NB4 (cell line): ENCODE results near the gene MAT2A.

Experiments
- CTCF ChIP-seq: IDR thresholded peaks from one replicate; pipeline ENCODE4 v1.5.1; 2012; ENCODE audit warnings: low read depth, low read length
- MYC ChIP-seq: IDR thresholded peaks from 2 replicates; pipeline ENCODE4 v1.6.1; 2011; ENCODE audit warnings: low read depth, low read length
- POLR2A ChIP-seq: IDR thresholded peaks from 2 replicates; pipeline ENCODE4 v1.6.1; 2011; ENCODE audit warnings: mild to moderate bottlenecking; ENCODE audit not compliant: insufficient read length; ENCODE audit errors: extremely low read depth

- TF ChIP-seq CTCF (no peak), POLR2A (no peak), MYC (no peak)
Observed at GRCh38 chr2:85554980-85555612, 16.1 kb downstream of the MAT2A start.
